Type B pancreatic cell (in vitro differentiated cells): ENCODE measurements around the gene HEMK1. TPM values are rescaled to one million over a fixed set of nuclear protein-coding genes. Genes with fewer than 3 reads are reported as not detected.

Experiments used
- DNase-seq: peaks from one replicate; pipeline ENCODE4 v3.0.0; 2021; ENCODE audit warnings: mixed read lengths; ENCODE audit not compliant: unreplicated experiment; ENCODE audit errors: extremely low spot score
- H3K27ac Mint-ChIP-seq: 2 replicates; pipeline ENCODE4 v1.8.0; 2021; ENCODE audit warnings: mild to moderate bottlenecking, mixed read lengths
- H3K27me3 Mint-ChIP-seq: 2 replicates; pipeline ENCODE4 v1.8.0; 2021; ENCODE audit warnings: mixed read lengths
- H3K36me3 Mint-ChIP-seq: 2 replicates; pipeline ENCODE4 v1.8.0; 2021; ENCODE audit warnings: mixed read lengths
- H3K4me1 Mint-ChIP-seq: one replicate; pipeline ENCODE4 v1.8.0; 2021; ENCODE audit warnings: mixed read lengths; ENCODE audit not compliant: unreplicated experiment
- H3K4me3 Mint-ChIP-seq: 2 replicates; pipeline ENCODE4 v1.8.0; 2021; ENCODE audit warnings: mild to moderate bottlenecking, mixed read lengths
- H3K9me3 Mint-ChIP-seq: 2 replicates; pipeline ENCODE4 v1.8.0; 2021; ENCODE audit warnings: mixed read lengths
- total RNA-seq: library from RNA; stranded (reverse); gene quantifications from 2 replicates; pipeline ENCODE4 v1.2.1, GENCODE V29; 2021; ENCODE audit warnings: low replicate concordance
- TF ChIP-seq, protein P1 (sequence below): fragments of 200-600 bp; sonication (generic); conservative IDR thresholded peaks from 2 replicates; pipeline ENCODE4 v1.5.0; 2021; ENCODE audit warnings: antibody characterized with exemption, mild to moderate bottlenecking

The HEMK1 gene
- total RNA-seq, 1 donor from 2014 or later: 29.9 TPM

DNA sequence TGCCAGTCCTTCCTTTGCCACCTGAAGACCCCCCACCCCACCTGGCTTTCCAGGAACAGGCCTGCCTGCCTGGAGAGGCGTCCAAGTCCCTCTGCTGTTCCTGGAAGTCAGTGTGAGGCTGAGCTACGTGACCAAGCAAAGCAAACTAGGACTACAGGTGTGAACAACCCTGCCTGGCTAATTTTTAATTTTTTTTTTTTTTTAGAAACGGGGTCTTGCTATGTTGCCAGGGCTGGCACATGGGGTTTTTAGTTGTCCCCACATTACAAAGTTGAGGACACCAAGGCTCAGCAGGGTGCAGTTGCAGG is 17.4 kb downstream of the HEMK1 start:
- no peaks in the 10 kb centered on the region for H3K36me3 Mint-ChIP-seq
- H3K9me3 Mint-ChIP-seq: no peaks in the 10 kb centered on the region
- H3K27me3 Mint-ChIP-seq: no peaks in the 10 kb centered on the region
- DNase-seq: no peak
- H3K27ac Mint-ChIP-seq: no peak overlapping the region
- no peaks in the 10 kb centered on the region for H3K4me1 Mint-ChIP-seq
- H3K4me3 Mint-ChIP-seq: no peak overlapping the region
- TF ChIP-seq, protein P1, sequence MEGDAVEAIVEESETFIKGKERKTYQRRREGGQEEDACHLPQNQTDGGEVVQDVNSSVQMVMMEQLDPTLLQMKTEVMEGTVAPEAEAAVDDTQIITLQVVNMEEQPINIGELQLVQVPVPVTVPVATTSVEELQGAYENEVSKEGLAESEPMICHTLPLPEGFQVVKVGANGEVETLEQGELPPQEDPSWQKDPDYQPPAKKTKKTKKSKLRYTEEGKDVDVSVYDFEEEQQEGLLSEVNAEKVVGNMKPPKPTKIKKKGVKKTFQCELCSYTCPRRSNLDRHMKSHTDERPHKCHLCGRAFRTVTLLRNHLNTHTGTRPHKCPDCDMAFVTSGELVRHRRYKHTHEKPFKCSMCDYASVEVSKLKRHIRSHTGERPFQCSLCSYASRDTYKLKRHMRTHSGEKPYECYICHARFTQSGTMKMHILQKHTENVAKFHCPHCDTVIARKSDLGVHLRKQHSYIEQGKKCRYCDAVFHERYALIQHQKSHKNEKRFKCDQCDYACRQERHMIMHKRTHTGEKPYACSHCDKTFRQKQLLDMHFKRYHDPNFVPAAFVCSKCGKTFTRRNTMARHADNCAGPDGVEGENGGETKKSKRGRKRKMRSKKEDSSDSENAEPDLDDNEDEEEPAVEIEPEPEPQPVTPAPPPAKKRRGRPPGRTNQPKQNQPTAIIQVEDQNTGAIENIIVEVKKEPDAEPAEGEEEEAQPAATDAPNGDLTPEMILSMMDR: no peak

DNA sequence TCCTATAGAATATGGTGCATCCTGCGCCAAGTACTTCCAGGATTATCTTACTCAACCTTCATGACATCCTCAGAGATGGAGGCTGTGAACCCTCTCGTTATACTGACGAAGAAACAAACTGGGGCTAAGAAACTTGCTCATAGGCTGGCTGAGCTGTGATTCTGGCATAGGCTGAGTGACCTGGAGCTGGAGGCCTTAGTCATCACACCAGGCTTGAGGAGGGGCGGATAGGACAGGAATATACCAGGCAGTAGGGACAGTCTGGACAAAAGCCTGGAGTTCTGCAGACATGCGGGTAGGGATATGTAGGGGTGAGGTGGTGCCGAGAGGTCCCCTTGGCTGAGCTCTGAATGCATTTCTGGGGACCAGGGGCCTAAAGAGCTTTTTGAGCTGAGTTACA is 18.1 kb downstream of the HEMK1 start:
- Mint-ChIP-seq H3K9me3 (no peaks in the 10 kb centered on the region), H3K4me3 (no peak overlapping the region), H3K36me3 (no peaks in the 10 kb centered on the region), H3K27ac (no peak overlapping the region), H3K27me3 (no peaks in the 10 kb centered on the region), H3K4me1 (peaks cover 3% of the 10 kb centered on the region)
- TF ChIP-seq, protein P1: no peak
- DNase-seq: no peak

DNA sequence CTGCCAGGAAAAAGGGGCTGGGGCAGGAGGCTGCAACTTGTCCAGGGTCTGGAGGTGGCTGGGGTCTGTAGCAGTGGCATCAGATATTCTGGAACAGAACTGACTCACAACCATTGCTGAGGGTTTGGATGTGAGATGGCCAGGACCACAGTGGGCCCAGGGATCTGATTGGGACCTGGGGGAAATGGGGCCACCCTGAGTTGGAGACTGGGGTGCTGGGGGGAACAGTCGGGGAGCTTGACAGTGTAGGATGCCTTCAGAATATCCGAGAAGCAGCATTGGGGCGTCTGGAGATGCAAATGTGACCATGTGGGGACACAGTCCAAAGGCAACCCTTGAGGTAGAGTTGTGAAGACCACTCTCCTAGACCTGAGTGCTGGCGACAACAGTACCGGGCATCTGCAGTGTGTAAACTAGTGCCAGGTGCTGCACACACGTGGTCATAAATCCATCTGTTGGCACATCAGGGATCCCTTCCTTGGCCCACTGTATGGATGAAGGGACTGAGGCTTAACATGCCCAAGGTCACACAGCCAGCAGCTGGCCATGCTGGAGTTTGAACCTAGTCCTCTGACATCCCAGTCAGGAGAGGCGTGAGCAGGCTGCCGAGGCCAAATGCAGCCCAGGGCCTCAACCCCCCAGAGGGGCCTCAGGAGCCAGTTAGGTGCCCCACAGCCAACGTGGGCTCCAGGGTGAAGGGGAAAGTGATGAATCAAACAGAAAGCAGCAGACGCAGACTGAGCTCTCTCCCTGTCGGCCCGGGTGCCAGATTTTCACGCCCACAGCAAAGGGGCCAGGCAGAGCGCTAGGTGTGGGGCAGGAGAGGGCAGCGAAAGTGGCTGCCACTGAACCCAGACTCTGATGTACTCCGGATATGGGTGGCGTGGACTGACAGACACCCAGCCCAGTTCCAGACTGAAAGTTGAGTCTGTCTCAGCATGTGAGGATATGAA is 18.8 kb downstream of the HEMK1 start:
- H3K36me3 Mint-ChIP-seq: no peaks in the 10 kb centered on the region
- H3K27ac Mint-ChIP-seq: no peak overlapping the region
- DNase-seq: no peak
- H3K4me1 Mint-ChIP-seq: peaks cover 5% of the 10 kb centered on the region
- no peaks in the 10 kb centered on the region for H3K9me3 Mint-ChIP-seq
- no peak overlapping the region for H3K4me3 Mint-ChIP-seq
- no peaks in the 10 kb centered on the region for H3K27me3 Mint-ChIP-seq
- TF ChIP-seq, protein P1: no peak

DNA sequence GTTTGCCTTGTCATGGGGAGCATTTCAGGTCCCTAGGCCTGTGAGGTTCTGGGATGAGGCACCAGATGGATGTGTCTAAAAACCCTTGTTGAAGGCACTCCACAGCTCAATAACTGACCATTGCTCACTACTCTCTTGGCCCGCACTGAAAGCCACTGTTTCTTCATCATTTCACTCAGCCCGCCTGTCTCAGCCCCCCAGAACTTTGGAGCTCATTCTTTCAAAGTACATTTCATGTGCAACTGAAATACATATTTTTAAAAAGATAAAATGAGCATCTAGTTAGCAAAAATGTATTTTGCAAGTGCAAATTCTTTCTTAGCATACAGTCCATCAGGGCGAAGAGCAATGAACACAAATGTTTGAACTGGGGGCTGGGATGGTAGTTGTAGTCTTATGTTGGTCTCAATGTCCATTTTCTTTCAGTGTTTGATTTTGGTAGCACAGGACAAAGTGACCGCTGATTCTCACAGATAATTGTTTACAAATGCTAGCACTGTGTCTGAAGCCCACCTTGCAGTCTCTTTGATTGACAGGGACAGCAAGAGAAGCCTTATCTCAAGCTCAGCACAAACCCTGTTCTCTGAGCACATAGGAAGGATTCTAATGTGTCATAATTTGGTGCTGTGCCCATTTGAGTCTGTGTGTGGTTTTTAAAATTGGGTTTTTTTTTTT is 19.6 kb downstream of the HEMK1 start:
- Mint-ChIP-seq H3K36me3 (no peaks in the 10 kb centered on the region), H3K27ac (no peak overlapping the region), H3K9me3 (no peaks in the 10 kb centered on the region), H3K4me1 (peaks cover 5% of the 10 kb centered on the region), H3K27me3 (no peaks in the 10 kb centered on the region), H3K4me3 (no peak overlapping the region)
- TF ChIP-seq, protein P1: no peak
- DNase-seq: no peak

DNA sequence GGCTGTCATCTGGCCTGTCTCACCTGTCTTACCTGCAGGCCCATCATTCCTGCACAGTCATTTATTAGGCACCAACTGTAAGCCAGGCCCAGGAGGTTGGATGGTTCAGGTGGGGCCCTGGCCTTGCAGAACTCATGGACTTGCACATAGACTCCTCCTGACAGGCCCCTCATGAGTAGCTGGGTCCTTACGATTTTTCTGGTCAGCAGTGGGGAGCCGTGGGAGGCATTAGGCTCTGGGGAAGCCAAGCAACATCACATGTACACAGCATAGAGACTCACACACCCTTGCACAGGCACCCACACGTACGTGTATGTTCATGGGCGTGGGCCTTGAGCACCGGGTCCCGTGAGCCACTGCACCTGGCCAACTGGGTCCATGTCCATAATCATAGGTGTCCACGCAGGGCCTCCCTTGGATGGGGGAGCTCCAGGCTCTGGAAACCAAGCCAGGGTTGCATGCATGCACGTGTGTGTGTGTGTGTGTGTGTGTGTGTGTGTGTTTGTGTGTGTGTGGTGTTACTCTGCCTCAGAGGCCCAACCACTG is 21.9 kb downstream of the HEMK1 start:
- Mint-ChIP-seq H3K9me3 (no peaks in the 10 kb centered on the region), H3K27ac (no peak overlapping the region), H3K4me3 (no peak overlapping the region), H3K4me1 (peaks cover 5% of the 10 kb centered on the region), H3K36me3 (no peaks in the 10 kb centered on the region), H3K27me3 (no peaks in the 10 kb centered on the region)
- TF ChIP-seq, protein P1: no peak
- DNase-seq: no peak
